ENCODE measurements around the gene CCDC142. TPM values are rescaled to one million over a fixed set of nuclear protein-coding genes. Genes with fewer than 3 reads are reported as not detected.

Gene CCDC142
- total and polyA plus RNA-seq, 3 donors from 2014 or later = 15.5 to 30.2 (median 29.4) TPM

GRCh38 chr2:74498500-74499266 is 15.9 kb upstream of the CCDC142 start:
- peaks cover 18% of the 10 kb centered on the region for H3K4me1 ChIP-seq
- intact Hi-C loops (cut with DNase I; ENCODE audit: low total_unique reads) = no loop called here
- no peak for TF ChIP-seq POLR2A (IDR thresholded peaks at IDR 0.05)
- no peak for TF ChIP-seq CTCF (IDR thresholded peaks at IDR 0.05)
- 1 to 2% methylated on average over 39 to 41 of the region's 41 CpGs for WGBS, 2 donors
- H3K9me3 ChIP-seq = no peaks in the 10 kb centered on the region
- H3K27me3 ChIP-seq = no peaks in the 10 kb centered on the region
- DNase-seq = no peak
- H3K4me3 ChIP-seq = peak overlapping the region in 1 of 2 donors; percentile 32
- no peaks in the 10 kb centered on the region for H3K36me3 ChIP-seq (ENCODE audit: low read depth, missing control alignments)
- H3K27ac ChIP-seq = no peak overlapping the region

GRCh38 chr2:74497777-74498499 is 15.1 kb upstream of the CCDC142 start:
- no peak for DNase-seq
- Histone ChIP-seq H3K4me3 (peak overlapping the region in 1 of 2 donors; percentile 32), H3K9me3 (no peaks in the 10 kb centered on the region), H3K27me3 (no peaks in the 10 kb centered on the region), H3K4me1 (peaks cover 18% of the 10 kb centered on the region), H3K27ac (no peak overlapping the region), H3K36me3 (ENCODE audit: low read depth, missing control alignments) (no peaks in the 10 kb centered on the region)
- TF ChIP-seq POLR2A (IDR thresholded peaks at IDR 0.05) (no peak), CTCF (IDR thresholded peaks at IDR 0.05) (no peak)
- intact Hi-C loops (cut with DNase I; ENCODE audit: low total_unique reads) = no loop called here
- 2% methylated on average over 18 to 61 of the region's 61 CpGs for WGBS, 2 donors

GRCh38 chr2:74496997-74497776 is 14.4 kb upstream of the CCDC142 start:
- H3K36me3 ChIP-seq (ENCODE audit: low read depth, missing control alignments) = no peaks in the 10 kb centered on the region
- H3K27ac ChIP-seq = no peak overlapping the region
- peaks cover 18% of the 10 kb centered on the region for H3K4me1 ChIP-seq
- 31 to 33% methylated on average over 19 of the region's 19 CpGs for WGBS, 2 donors
- DNase-seq = no peak
- no peaks in the 10 kb centered on the region for H3K9me3 ChIP-seq
- intact Hi-C loops (cut with DNase I; ENCODE audit: low total_unique reads) = no loop called here
- no peaks in the 10 kb centered on the region for H3K27me3 ChIP-seq
- H3K4me3 ChIP-seq = peak overlapping the region in 1 of 2 donors; percentile 32
- TF ChIP-seq POLR2A (IDR thresholded peaks at IDR 0.05) = no peak
- no peak for TF ChIP-seq CTCF (IDR thresholded peaks at IDR 0.05)

- Histone ChIP-seq H3K9me3 (no peaks in the 10 kb centered on the region), H3K4me3 (no peak overlapping the region), H3K27me3 (no peaks in the 10 kb centered on the region), H3K27ac (no peak overlapping the region), H3K4me1 (peaks cover 18% of the 10 kb centered on the region), H3K36me3 (ENCODE audit: low read depth, missing control alignments) (no peaks in the 10 kb centered on the region)
- intact Hi-C loops (cut with DNase I; ENCODE audit: low total_unique reads) = no loop called here
- TF ChIP-seq POLR2A (IDR thresholded peaks at IDR 0.05) (no peak), CTCF (IDR thresholded peaks at IDR 0.05) (no peak)
- DNase-seq = no peak
- 83 to 96% methylated on average over 1 of the region's 1 CpG for WGBS, 2 donors
These were observed 12.6 kb upstream of the CCDC142 start for GRCh38 chr2:74495440-74495839.

Data from testis (tissue), 3 donors.